OCI-LY3 (cell line): ENCODE data around the gene NUMA1.

Source experiments
- CTCF ChIP-seq: fragments of 200-600, 300-600 bp; sonication (generic); IDR thresholded peaks from 2 replicates; pipeline ENCODE4 v1.5.1; 2014; ENCODE audit warnings: antibody characterized with exemption, low read length, low read depth
- EZH2phosphoT487 ChIP-seq: fragments of 200-600 bp; shearing (Covaris generic); IDR thresholded peaks from 2 replicates; pipeline ENCODE4 v1.6.1; 2018; ENCODE audit warnings: antibody characterized with exemption, mixed run types, low read depth

DNA sequence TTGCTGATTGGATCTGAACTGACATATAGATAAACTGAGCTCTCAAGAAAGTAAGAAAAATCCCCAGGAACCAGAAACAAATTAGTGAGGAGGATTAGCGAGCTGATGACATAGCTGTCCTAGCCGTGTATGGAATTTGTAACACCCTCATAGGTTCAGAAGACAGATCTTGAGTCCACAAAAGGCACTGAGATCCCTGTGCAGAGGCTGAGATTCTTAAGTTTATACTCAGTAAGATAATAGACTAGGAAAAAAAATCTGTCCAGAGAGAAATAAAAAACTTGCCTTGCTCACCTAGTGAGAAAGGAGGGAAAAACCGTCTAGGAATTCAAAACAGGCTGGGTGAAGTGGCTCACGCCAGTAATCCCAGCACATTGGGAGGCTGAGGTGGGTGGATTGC lies 4.6 kb downstream of the NUMA1 start:
- TF ChIP-seq CTCF (no peak), EZH2phosphoT487 (no peak)
